GM12891 (cell line): ENCODE measurements around the gene TRPM8.

ENCODE experiments used
- DNase-seq: peaks from one replicate; pipeline ENCODE4 v3.0.0; 2011; ENCODE audit warnings: low spot score; ENCODE audit not compliant: insufficient read length
- FAIRE-seq: peaks from 2 replicates; lab custom pipeline; 2011; peaks lifted over from hg19 to GRCh38; lab: Jason Lieb, UNC
- PAX5 ChIP-seq: IDR thresholded peaks from 2 replicates; pipeline ENCODE4 v1.6.1; 2011; ENCODE audit warnings: low read length, moderate library complexity, mild to moderate bottlenecking; ENCODE audit not compliant: insufficient read depth, severe bottlenecking
- POLR2A ChIP-seq: IDR thresholded peaks from 2 replicates; pipeline ENCODE4 v1.6.1; 2011; ENCODE audit warnings: low read depth, low read length, control low read depth
- POLR2AphosphoS5 ChIP-seq: IDR thresholded peaks from 2 replicates; pipeline ENCODE4 v1.6.1; 2011; ENCODE audit warnings: low read depth, low read length, control low read depth
- POU2F2 ChIP-seq: IDR thresholded peaks from 2 replicates; pipeline ENCODE4 v1.6.1; 2011; ENCODE audit warnings: low read depth, mild to moderate bottlenecking, control low read depth, low read length, moderate library complexity
- SPI1 ChIP-seq: IDR thresholded peaks from 2 replicates; pipeline ENCODE4 v1.6.1; 2011; ENCODE audit warnings: low read depth, low read length, control low read depth
- TAF1 ChIP-seq: IDR thresholded peaks from 2 replicates; pipeline ENCODE4 v1.6.1; 2011; ENCODE audit warnings: low read depth, low read length, control low read depth

Gene TRPM8

DNA sequence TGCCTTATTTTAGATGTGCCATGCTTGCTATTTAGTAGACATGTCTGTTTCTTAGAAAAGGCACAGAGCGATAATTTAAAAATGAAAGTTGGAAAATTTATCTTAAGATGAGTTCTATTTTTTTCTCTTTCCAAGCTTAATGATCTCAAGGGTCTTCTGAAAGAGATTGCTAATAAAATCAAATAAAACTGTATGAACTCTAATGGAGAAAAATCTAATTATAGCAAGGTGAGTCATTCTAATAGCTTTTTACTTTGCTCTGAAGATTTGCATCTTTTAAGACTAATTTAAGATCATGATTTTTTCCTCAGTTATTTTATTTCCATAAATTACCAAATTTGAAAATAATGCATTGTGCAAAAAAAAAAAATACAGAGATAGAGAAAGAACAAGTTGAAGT, 97.3 kb downstream of the TRPM8 start:
- DNase-seq (no peak), FAIRE-seq (no peak)
- no peak for TF ChIP-seq POLR2A
- no peak for TF ChIP-seq TAF1
- TF ChIP-seq POU2F2, result no peak
- TF ChIP-seq SPI1, result no peak
- TF ChIP-seq PAX5, result no peak
- no peak for TF ChIP-seq POLR2AphosphoS5

DNA sequence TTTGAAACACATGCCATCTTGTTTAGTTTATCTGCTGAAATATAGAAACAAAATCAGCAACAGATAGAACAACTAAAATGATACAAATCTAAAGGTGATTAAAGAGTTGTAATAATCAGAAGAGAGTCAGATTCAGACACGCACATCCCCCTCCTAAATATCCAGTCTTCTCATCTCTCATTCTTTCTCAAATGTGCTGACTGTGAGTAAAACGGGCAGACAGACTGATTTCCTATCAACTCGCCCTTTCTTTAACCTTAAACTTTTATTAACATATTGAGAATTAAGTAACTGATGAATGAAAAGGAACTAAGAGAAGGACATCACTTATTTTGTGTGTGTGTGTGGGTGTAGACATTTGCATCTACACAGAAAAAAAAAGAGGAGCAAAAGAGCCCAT, 98.7 kb downstream of the TRPM8 start:
- TF ChIP-seq PAX5 (no peak), SPI1 (no peak), POU2F2 (no peak), TAF1 (no peak), POLR2AphosphoS5 (no peak), POLR2A (no peak)
- FAIRE-seq (no peak), DNase-seq (no peak)

GRCh38 chr2:234019896-234020295, 102.7 kb downstream of the TRPM8 start:
- DNase-seq (no peak), FAIRE-seq (no peak)
- no peak for TF ChIP-seq TAF1
- TF ChIP-seq SPI1, result no peak
- TF ChIP-seq PAX5, result no peak
- TF ChIP-seq POU2F2, result no peak
- no peak for TF ChIP-seq POLR2AphosphoS5
- TF ChIP-seq POLR2A, result no peak

- no peak for FAIRE-seq
- TF ChIP-seq SPI1 (no peak), TAF1 (no peak), POU2F2 (no peak), POLR2AphosphoS5 (no peak), POLR2A (no peak), PAX5 (no peak)
- no peak for DNase-seq
These were observed 103.2 kb downstream of the TRPM8 start for GRCh38 chr2:234020332-234020731.

- FAIRE-seq (no peak), DNase-seq (no peak)
- TF ChIP-seq PAX5 (no peak), SPI1 (no peak), POLR2AphosphoS5 (no peak), POLR2A (no peak), POU2F2 (no peak), TAF1 (no peak)
These were observed 105.3 kb downstream of the TRPM8 start for GRCh38 chr2:234022424-234022823.

- TF ChIP-seq TAF1, result no peak
- no peak for TF ChIP-seq PAX5
- no peak for TF ChIP-seq POLR2A
- no peak for TF ChIP-seq POU2F2
- TF ChIP-seq SPI1, result no peak
- TF ChIP-seq POLR2AphosphoS5, result no peak
- FAIRE-seq, result no peak
These were observed 107.1 kb downstream of the TRPM8 start for GRCh38 chr2:234024304-234024703.

DNA sequence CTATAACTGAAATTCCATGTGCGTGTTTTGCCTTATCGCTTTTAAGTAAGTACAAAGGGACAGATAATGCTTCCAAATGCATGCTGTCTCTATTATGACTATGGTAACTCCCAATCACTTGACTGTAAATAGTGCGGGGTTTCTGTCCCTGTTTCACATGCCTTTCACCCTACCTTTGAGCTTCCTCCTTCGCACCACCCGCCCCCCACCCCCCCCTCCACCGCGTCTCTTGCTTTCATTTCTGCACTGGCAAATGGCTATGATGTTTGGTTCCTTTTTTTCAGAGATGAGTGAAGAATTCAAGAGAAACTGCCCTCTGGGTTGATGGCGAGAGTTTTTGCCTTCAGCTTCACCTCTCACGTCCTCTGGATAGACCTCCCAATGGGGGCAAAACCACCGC, 108.3 kb downstream of the TRPM8 start:
- TF ChIP-seq SPI1, result no peak
- no peak for TF ChIP-seq PAX5
- TF ChIP-seq POLR2AphosphoS5, result no peak
- no peak for TF ChIP-seq TAF1
- TF ChIP-seq POLR2A, result no peak
- no peak for TF ChIP-seq POU2F2
- peak; percentile 43 for DNase-seq

More at GRCh38 chr2:234024304-234024703, 107.1 kb downstream of the TRPM8 start:
- no peak for DNase-seq

GRCh38 chr2:234025891-234026401, 108.8 kb downstream of the TRPM8 start:
- DNase-seq (no peak), FAIRE-seq (no peak)
- TF ChIP-seq POU2F2 (no peak), PAX5 (no peak), POLR2AphosphoS5 (no peak), POLR2A (no peak)

More for the DNA sequence above, 108.3 kb downstream of the TRPM8 start:
- FAIRE-seq, result no peak

DNA sequence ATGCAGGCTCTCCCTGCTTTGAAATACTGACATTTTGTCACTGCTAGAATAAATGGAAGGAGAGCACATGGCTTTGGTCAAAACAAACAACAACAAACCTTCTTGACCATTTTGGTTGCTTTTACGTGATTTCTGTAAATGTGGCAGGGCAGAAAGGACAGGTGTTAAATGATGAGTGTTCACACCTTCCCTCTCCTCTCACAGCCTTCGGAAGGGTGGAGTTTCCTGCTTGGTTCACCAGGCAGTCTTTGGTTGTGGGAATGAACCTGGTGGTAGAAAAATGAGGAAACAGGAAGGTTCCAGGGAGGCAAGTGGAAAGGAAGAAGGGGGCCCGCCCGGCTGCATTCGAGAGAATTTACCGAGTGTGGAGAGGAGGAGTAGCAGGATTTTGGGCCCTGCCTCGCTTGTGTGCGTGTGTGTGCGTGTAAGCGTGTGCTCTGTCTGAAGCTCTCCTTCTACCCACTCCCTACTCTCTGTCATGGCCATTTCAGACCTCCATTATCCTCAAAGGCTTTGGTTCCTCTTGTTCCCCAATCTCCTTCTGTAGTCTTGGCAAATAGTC, 109.6 kb downstream of the TRPM8 start:
- FAIRE-seq (no peak), DNase-seq (no peak)
- TF ChIP-seq SPI1 (no peak), POU2F2 (no peak), PAX5 (no peak), POLR2AphosphoS5 (no peak)

DNA sequence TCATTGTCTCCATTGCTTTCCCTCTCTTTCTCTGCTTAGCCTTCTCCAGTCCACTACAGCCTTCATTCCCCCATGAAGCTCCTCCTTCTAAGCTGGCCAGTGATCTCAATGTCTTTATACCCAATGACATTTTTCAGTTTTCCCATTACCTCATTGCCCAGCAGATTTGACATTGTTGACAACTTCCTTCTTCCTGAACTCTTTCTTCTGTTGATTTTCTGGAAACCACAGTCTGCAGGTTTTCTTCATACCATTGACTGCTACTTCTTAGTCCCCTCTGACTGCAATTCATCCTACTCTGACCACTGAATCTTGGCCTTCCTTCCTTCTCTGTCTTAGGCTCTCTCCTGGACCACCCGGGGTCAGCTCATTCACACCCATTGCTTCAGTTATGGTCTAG, 110.5 kb downstream of the TRPM8 start:
- DNase-seq (no peak), FAIRE-seq (no peak)
- TF ChIP-seq SPI1, result no peak
- no peak for TF ChIP-seq POU2F2
